ENCODE results near the gene TRAPPC8. TPM values are rescaled to one million over a fixed set of nuclear protein-coding genes. Genes with fewer than 3 reads are reported as not detected.
A peak's percentile ranks its signal among the peaks of the same experiment; 100 is the strongest.

The TRAPPC8 gene
- total RNA-seq, 2 donors from 2014 or later = 18.7 to 20.8 TPM

- Histone ChIP-seq H3K27ac (no peak overlapping the region), H3K9me3 (no peaks in the 10 kb centered on the region), H3K4me3 (no peak overlapping the region), H3K36me3 (replicated peaks in 1 of 2; ENCODE audit: insufficient read depth in 1 of 2, low read depth in 2 of 2) (peaks cover 0 to 14% of the 10 kb centered on the region in 2 donors), H3K27me3 (no peaks in the 10 kb centered on the region), H3K4me1 (no peaks in the 10 kb centered on the region)
- DNase-seq = no peak
- 74 to 75% methylated on average over 6 of the region's 6 CpGs for WGBS, 2 donors
- TF ChIP-seq CTCF (IDR thresholded peaks at IDR 0.05) (no peak), POLR2A (IDR thresholded peaks at IDR 0.05) (no peak)
- intact Hi-C loops (cut with DNase I) = no loop called here
- ATAC-seq = no peak
These were observed 85.3 kb downstream of the TRAPPC8 start for GRCh38 chr18:31857526-31858106.

- Histone ChIP-seq H3K9me3 (no peaks in the 10 kb centered on the region), H3K27ac (no peak overlapping the region), H3K36me3 (replicated peaks in 1 of 2; ENCODE audit: insufficient read depth in 1 of 2, low read depth in 2 of 2) (peaks cover 0 to 13% of the 10 kb centered on the region in 2 donors), H3K27me3 (no peaks in the 10 kb centered on the region), H3K4me3 (no peak overlapping the region), H3K4me1 (no peaks in the 10 kb centered on the region)
- no peak for TF ChIP-seq CTCF (IDR thresholded peaks at IDR 0.05)
- intact Hi-C loops (cut with DNase I) = no loop called here
- ATAC-seq (no peak), DNase-seq (no peak)
- 71 to 85% methylated on average over 1 of the region's 1 CpG for WGBS, 2 donors
These were observed 92.1 kb downstream of the TRAPPC8 start for GRCh38 chr18:31850844-31851243.

GRCh38 chr18:31840499-31840898 is 102.4 kb downstream of the TRAPPC8 start:
- WGBS, 2 donors = 88 to 95% methylated on average over 2 of the region's 2 CpGs

GRCh38 chr18:31837879-31838278 is 105.0 kb downstream of the TRAPPC8 start:
- no peak for ATAC-seq
- DNase-seq = no peak
- TF ChIP-seq POLR2A (IDR thresholded peaks at IDR 0.05) = no peak
- TF ChIP-seq CTCF (IDR thresholded peaks at IDR 0.05) = no peak
- H3K36me3 ChIP-seq (replicated peaks in 1 of 2; ENCODE audit: insufficient read depth in 1 of 2, low read depth in 2 of 2) = peaks cover 0 to 8% of the 10 kb centered on the region in 2 donors
- no peaks in the 10 kb centered on the region for H3K27me3 ChIP-seq
- H3K9me3 ChIP-seq = no peaks in the 10 kb centered on the region
- intact Hi-C loops (cut with DNase I) = no loop called here
- 91 to 99% methylated on average over 3 of the region's 3 CpGs for WGBS, 2 donors
- H3K4me1 ChIP-seq = no peaks in the 10 kb centered on the region
- no peak overlapping the region for H3K4me3 ChIP-seq
- H3K27ac ChIP-seq = no peak overlapping the region

More at GRCh38 chr18:31840499-31840898, 102.4 kb downstream of the TRAPPC8 start:
- DNase-seq = no peak
- Histone ChIP-seq H3K36me3 (replicated peaks in 1 of 2; ENCODE audit: insufficient read depth in 1 of 2, low read depth in 2 of 2) (peaks cover 0 to 11% of the 10 kb centered on the region in 2 donors), H3K4me1 (no peaks in the 10 kb centered on the region), H3K27ac (no peak overlapping the region), H3K27me3 (no peaks in the 10 kb centered on the region), H3K4me3 (no peak overlapping the region), H3K9me3 (no peaks in the 10 kb centered on the region)
- intact Hi-C loops (cut with DNase I) = no loop called here
- no peak for TF ChIP-seq POLR2A (IDR thresholded peaks at IDR 0.05)
- no peak for TF ChIP-seq CTCF (IDR thresholded peaks at IDR 0.05)
- ATAC-seq = no peak

- intact Hi-C loops (cut with DNase I) = no loop called here
- DNase-seq (peak in 3 of 4 donors; percentile 28 to 55 (median 30)), ATAC-seq (no peak)
- 45 to 65% methylated on average over 4 of the region's 4 CpGs for WGBS, 2 donors
- Histone ChIP-seq H3K27me3 (no peaks in the 10 kb centered on the region), H3K4me3 (no peak overlapping the region), H3K27ac (no peak overlapping the region), H3K4me1 (no peaks in the 10 kb centered on the region), H3K36me3 (replicated peaks in 1 of 2; ENCODE audit: insufficient read depth in 1 of 2, low read depth in 2 of 2) (peaks cover 0 to 8% of the 10 kb centered on the region in 2 donors), H3K9me3 (no peaks in the 10 kb centered on the region)
- TF ChIP-seq POLR2A (IDR thresholded peaks at IDR 0.05) (no peak), CTCF (IDR thresholded peaks at IDR 0.05) (no peak)
These were observed 107.3 kb downstream of the TRAPPC8 start for GRCh38 chr18:31835528-31836133.
